Testis (tissue), 2 donors: ENCODE measurements around the gene GALNT8.

Experiments
- POLR2A ChIP-seq: fragments of 450-650 bp; IDR thresholded peaks from one replicate; pipeline ENCODE4 v1.6.1; 2017; ENCODE audit warnings: antibody characterized with exemption, mild to moderate bottlenecking, moderate library complexity
- TF ChIP-seq, protein P1 (sequence below), 3 experiments: fragments of 450-650 bp in 2 of 3; fragments of 200-600 bp in 1 of 3; sonication (generic) in 1 of 3; IDR thresholded peaks; one replicate each; pipeline ENCODE4 v1.5.1; 2016 to 2019; ENCODE audit warnings: antibody characterized with exemption in 3 of 3, mild to moderate bottlenecking in 2 of 3, moderate library complexity in 1 of 3

DNA sequence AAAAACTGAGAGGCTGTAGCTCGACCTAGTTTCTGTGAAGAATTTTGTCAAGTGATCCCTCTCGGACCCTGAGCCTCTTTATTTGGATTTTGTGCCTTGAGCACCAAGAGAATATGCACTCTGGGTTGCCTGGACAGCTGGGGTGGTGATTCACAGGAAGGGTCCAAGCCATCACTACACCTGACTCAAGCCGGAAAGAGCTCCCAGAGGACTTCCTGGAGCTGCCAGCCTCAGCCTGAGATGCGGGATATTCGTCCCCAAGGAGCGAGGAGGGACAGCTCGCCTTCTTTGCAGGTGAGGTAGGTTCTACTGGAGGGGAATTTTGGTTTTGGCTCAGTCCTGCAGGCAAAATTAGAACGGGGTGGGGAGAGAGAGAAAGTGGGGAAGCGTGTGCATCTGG lies 94.3 kb downstream of the GALNT8 start:
- TF ChIP-seq, protein P1, sequence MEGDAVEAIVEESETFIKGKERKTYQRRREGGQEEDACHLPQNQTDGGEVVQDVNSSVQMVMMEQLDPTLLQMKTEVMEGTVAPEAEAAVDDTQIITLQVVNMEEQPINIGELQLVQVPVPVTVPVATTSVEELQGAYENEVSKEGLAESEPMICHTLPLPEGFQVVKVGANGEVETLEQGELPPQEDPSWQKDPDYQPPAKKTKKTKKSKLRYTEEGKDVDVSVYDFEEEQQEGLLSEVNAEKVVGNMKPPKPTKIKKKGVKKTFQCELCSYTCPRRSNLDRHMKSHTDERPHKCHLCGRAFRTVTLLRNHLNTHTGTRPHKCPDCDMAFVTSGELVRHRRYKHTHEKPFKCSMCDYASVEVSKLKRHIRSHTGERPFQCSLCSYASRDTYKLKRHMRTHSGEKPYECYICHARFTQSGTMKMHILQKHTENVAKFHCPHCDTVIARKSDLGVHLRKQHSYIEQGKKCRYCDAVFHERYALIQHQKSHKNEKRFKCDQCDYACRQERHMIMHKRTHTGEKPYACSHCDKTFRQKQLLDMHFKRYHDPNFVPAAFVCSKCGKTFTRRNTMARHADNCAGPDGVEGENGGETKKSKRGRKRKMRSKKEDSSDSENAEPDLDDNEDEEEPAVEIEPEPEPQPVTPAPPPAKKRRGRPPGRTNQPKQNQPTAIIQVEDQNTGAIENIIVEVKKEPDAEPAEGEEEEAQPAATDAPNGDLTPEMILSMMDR (IDR thresholded peaks at IDR 0.05) = no peak
- TF ChIP-seq POLR2A = no peak
